Panc1 (cell line): ENCODE data around the gene E4F1.

Experiments
- CTCF ChIP-seq: fragments of 450-650 bp; IDR thresholded peaks from 2 replicates; pipeline ENCODE4 v1.5.1; 2017; ENCODE audit warnings: mild to moderate bottlenecking
- POLR2AphosphoS5 ChIP-seq: IDR thresholded peaks from 2 replicates; pipeline ENCODE4 v1.6.1; 2012; ENCODE audit warnings: mild to moderate bottlenecking, low read depth, low read length, moderate library complexity
- TCF7L2 ChIP-seq: IDR thresholded peaks from 2 replicates; pipeline ENCODE4 v1.6.1; 2011; ENCODE audit warnings: mild to moderate bottlenecking, low read depth, low read length, inconsistent platforms

- TF ChIP-seq CTCF, result no peak
- no peak for TF ChIP-seq POLR2AphosphoS5
- no peak for TF ChIP-seq TCF7L2
These were observed 5.7 kb downstream of the E4F1 start for GRCh38 chr16:2229091-2229490.
